ENCODE measurements around the gene CALM3. TPM values are rescaled to one million over a fixed set of nuclear protein-coding genes. Genes with fewer than 3 reads are reported as not detected.

CALM3 gene
- total RNA-seq, 1 donor: 199 TPM

- H3K4me1 ChIP-seq (ENCODE audit: insufficient read depth, low read length): peaks cover 40% of the 10 kb centered on the region
- H3K9me3 ChIP-seq (ENCODE audit: low read depth, low read length): no peaks in the 10 kb centered on the region
- no peak overlapping the region for H3K4me3 ChIP-seq (ENCODE audit: low read length)
- no peaks in the 10 kb centered on the region for H3K27me3 ChIP-seq (ENCODE audit: insufficient read depth, low read length)
Measured at GRCh38 chr19:46606681-46607447, 5.7 kb downstream of the CALM3 start.

- H3K27me3 ChIP-seq (ENCODE audit: insufficient read depth, low read length): no peaks in the 10 kb centered on the region
- no peak overlapping the region for H3K4me3 ChIP-seq (ENCODE audit: low read length)
- H3K4me1 ChIP-seq (ENCODE audit: insufficient read depth, low read length): peaks cover 41% of the 10 kb centered on the region
- H3K9me3 ChIP-seq (ENCODE audit: low read depth, low read length): no peaks in the 10 kb centered on the region
Measured at GRCh38 chr19:46607448-46607841, 6.3 kb downstream of the CALM3 start.

- no peak overlapping the region for H3K4me3 ChIP-seq (ENCODE audit: low read length)
- H3K9me3 ChIP-seq (ENCODE audit: low read depth, low read length): no peaks in the 10 kb centered on the region
- H3K27me3 ChIP-seq (ENCODE audit: insufficient read depth, low read length): no peaks in the 10 kb centered on the region
- H3K4me1 ChIP-seq (ENCODE audit: insufficient read depth, low read length): peaks cover 37% of the 10 kb centered on the region
Measured at GRCh38 chr19:46608178-46608577, 7.0 kb downstream of the CALM3 start.

- no peaks in the 10 kb centered on the region for H3K9me3 ChIP-seq (ENCODE audit: low read depth, low read length)
- H3K4me1 ChIP-seq (ENCODE audit: insufficient read depth, low read length): peaks cover 33% of the 10 kb centered on the region
- H3K4me3 ChIP-seq (ENCODE audit: low read length): no peak overlapping the region
- H3K27me3 ChIP-seq (ENCODE audit: insufficient read depth, low read length): no peaks in the 10 kb centered on the region
Measured at GRCh38 chr19:46608581-46609345, 7.6 kb downstream of the CALM3 start.

GRCh38 chr19:46609511-46610412, 8.6 kb downstream of the CALM3 start:
- Histone ChIP-seq H3K4me3 (ENCODE audit: low read length) (no peak overlapping the region), H3K27me3 (ENCODE audit: insufficient read depth, low read length) (no peaks in the 10 kb centered on the region), H3K9me3 (ENCODE audit: low read depth, low read length) (no peaks in the 10 kb centered on the region), H3K4me1 (ENCODE audit: insufficient read depth, low read length) (peaks cover 40% of the 10 kb centered on the region)

GRCh38 chr19:46610413-46610775, 9.3 kb downstream of the CALM3 start:
- H3K4me3 ChIP-seq (ENCODE audit: low read length): no peak overlapping the region
- no peaks in the 10 kb centered on the region for H3K27me3 ChIP-seq (ENCODE audit: insufficient read depth, low read length)
- H3K4me1 ChIP-seq (ENCODE audit: insufficient read depth, low read length): peaks cover 40% of the 10 kb centered on the region
- H3K9me3 ChIP-seq (ENCODE audit: low read depth, low read length): no peaks in the 10 kb centered on the region

GRCh38 chr19:46610851-46611770, 10.0 kb downstream of the CALM3 start:
- Histone ChIP-seq H3K4me1 (ENCODE audit: insufficient read depth, low read length) (peaks cover 41% of the 10 kb centered on the region), H3K27me3 (ENCODE audit: insufficient read depth, low read length) (no peaks in the 10 kb centered on the region), H3K4me3 (ENCODE audit: low read length) (no peak overlapping the region), H3K9me3 (ENCODE audit: low read depth, low read length) (no peaks in the 10 kb centered on the region)

- H3K4me3 ChIP-seq (ENCODE audit: low read length): no peak overlapping the region
- H3K27me3 ChIP-seq (ENCODE audit: insufficient read depth, low read length): no peaks in the 10 kb centered on the region
- H3K9me3 ChIP-seq (ENCODE audit: low read depth, low read length): no peaks in the 10 kb centered on the region
- H3K4me1 ChIP-seq (ENCODE audit: insufficient read depth, low read length): peaks cover 47% of the 10 kb centered on the region
Measured at GRCh38 chr19:46611776-46612175, 10.6 kb downstream of the CALM3 start.

- Histone ChIP-seq H3K4me1 (ENCODE audit: insufficient read depth, low read length) (peaks cover 64% of the 10 kb centered on the region), H3K4me3 (ENCODE audit: low read length) (no peak overlapping the region), H3K27me3 (ENCODE audit: insufficient read depth, low read length) (no peaks in the 10 kb centered on the region)
Measured at GRCh38 chr19:46613525-46613924, 12.4 kb downstream of the CALM3 start.

GRCh38 chr19:46614114-46614722, 13.1 kb downstream of the CALM3 start:
- Histone ChIP-seq H3K27me3 (ENCODE audit: insufficient read depth, low read length) (no peaks in the 10 kb centered on the region), H3K4me3 (ENCODE audit: low read length) (no peak overlapping the region), H3K4me1 (ENCODE audit: insufficient read depth, low read length) (peaks cover 71% of the 10 kb centered on the region), H3K9me3 (ENCODE audit: low read depth, low read length) (no peaks in the 10 kb centered on the region)

More at GRCh38 chr19:46613525-46613924, 12.4 kb downstream of the CALM3 start:
- no peaks in the 10 kb centered on the region for H3K9me3 ChIP-seq (ENCODE audit: low read depth, low read length)

- H3K27me3 ChIP-seq (ENCODE audit: insufficient read depth, low read length): no peaks in the 10 kb centered on the region
- H3K4me1 ChIP-seq (ENCODE audit: insufficient read depth, low read length): peaks cover 77% of the 10 kb centered on the region
- no peak overlapping the region for H3K4me3 ChIP-seq (ENCODE audit: low read length)
- H3K9me3 ChIP-seq (ENCODE audit: low read depth, low read length): no peaks in the 10 kb centered on the region
Measured at GRCh38 chr19:46615966-46616365, 14.8 kb downstream of the CALM3 start.

GRCh38 chr19:46616631-46617322, 15.6 kb downstream of the CALM3 start:
- Histone ChIP-seq H3K4me1 (ENCODE audit: insufficient read depth, low read length) (peaks cover 77% of the 10 kb centered on the region), H3K4me3 (ENCODE audit: low read length) (no peak overlapping the region), H3K9me3 (ENCODE audit: low read depth, low read length) (no peaks in the 10 kb centered on the region), H3K27me3 (ENCODE audit: insufficient read depth, low read length) (no peaks in the 10 kb centered on the region)

GRCh38 chr19:46617601-46618000, 16.5 kb downstream of the CALM3 start:
- H3K9me3 ChIP-seq (ENCODE audit: low read depth, low read length): no peaks in the 10 kb centered on the region
- peaks cover 77% of the 10 kb centered on the region for H3K4me1 ChIP-seq (ENCODE audit: insufficient read depth, low read length)
- H3K4me3 ChIP-seq (ENCODE audit: low read length): no peak overlapping the region
- H3K27me3 ChIP-seq (ENCODE audit: insufficient read depth, low read length): no peaks in the 10 kb centered on the region
